Left lung (tissue), 10 donors: ENCODE measurements around the gene AMH. TPM values are rescaled to one million over a fixed set of nuclear protein-coding genes. Genes with fewer than 3 reads are reported as not detected.

Experiments
- ATAC-seq: fragments of 200-7000 bp; cut with Tn5 transposase; one replicate; pipeline ENCODE4 v1.9.1; 2020; ENCODE audit warnings: moderate library complexity
- DNase-seq, 4 donors: peaks; one replicate each; pipeline ENCODE4 v3.0.0-alpha.2; 2013 to 2020
- H3K27ac ChIP-seq, 2 donors: fragments of 200-600 bp; sonication (generic) in 1 of 2; one replicate each; pipeline versions ENCODE4 v1.5.0 to v1.8.0; 2020 to 2021
- H3K27me3 ChIP-seq, 2 donors: fragments of 200-600 bp; sonication (generic) in 1 of 2; one replicate each; pipeline versions ENCODE4 v1.5.0 to v1.8.0; 2020 to 2021
- H3K36me3 ChIP-seq, 2 donors: fragments of 200-600 bp; sonication (generic) in 1 of 2; one replicate each; pipeline versions ENCODE4 v1.5.0 to v1.8.0; 2020 to 2021
- H3K4me1 ChIP-seq, 2 donors: fragments of 200-600 bp; one replicate each; pipeline ENCODE4 v1.8.0; 2021
- H3K4me3 ChIP-seq, 2 donors: fragments of 200-600 bp; sonication (generic) in 1 of 2; one replicate each; pipeline versions ENCODE4 v1.5.0 to v1.8.0; 2020 to 2021; ENCODE audit warnings: mild to moderate bottlenecking in 1 of 2
- H3K9me3 ChIP-seq, 2 donors: fragments of 200-600 bp; sonication (generic) in 1 of 2; one replicate each; pipeline versions ENCODE4 v1.5.0 to v1.8.0; 2020 to 2021
- intact Hi-C, 2 donors: fragments of 100-400 bp; cut with DNase I; formaldehyde crosslinking; loops; one replicate each; pipeline versions ENCODE4 v1.11.2 to v1.14.2; 2022
- polyA plus RNA-seq, 6 donors: library from polyadenylated mRNA; unstranded; fragments of 120-200 nt; gene quantifications; one replicate each; pipeline ENCODE4 v1.2.1, GENCODE V29; 2013; ENCODE audit not compliant: insufficient read length in 6 of 6
- total RNA-seq, 2 donors: library from RNA; stranded (reverse); fragmentation: NEBNext Ultra II Directional; extraction: Animal tissue kit (Norgen Biotek cat#: 25700); gene quantifications; one replicate each; pipeline ENCODE4 v1.2.1, GENCODE V29; 2021
- TF ChIP-seq, protein P1 (sequence below), 2 donors: fragments of 200-600 bp; sonication (generic) in 1 of 2; IDR thresholded peaks; one replicate each; pipeline versions ENCODE4 v1.5.0 to v1.8.0; 2021; ENCODE audit warnings: antibody characterized with exemption in 2 of 2
- donor health status: DM: no; HTN: yes; CAD: no.
- donor health status: DM: no; HTN: no; CAD: no.

AMH gene
- total and polyA plus RNA-seq, 8 donors, result 0.13 to 3.7 (median 1.2) TPM

DNA sequence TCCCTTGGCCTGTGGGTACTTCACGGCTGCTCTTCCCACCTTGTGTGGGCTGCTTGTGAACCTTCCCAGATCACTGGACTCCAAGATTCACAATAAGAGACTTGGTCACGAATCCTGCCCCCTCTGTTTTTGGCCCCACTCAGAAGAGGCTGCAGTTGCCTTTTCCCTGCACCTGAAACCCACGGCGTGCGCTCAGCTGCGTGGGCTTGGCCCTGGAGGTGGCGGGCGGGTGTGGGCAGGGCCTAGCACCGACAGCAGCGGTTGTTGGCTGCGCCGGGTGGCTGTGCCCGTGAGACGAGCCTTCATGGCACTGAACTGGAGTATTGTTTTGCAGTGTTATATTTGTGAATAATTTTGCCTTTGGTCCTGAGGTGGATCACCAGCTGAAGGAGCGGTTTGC lies 46.8 kb upstream of the AMH start:
- no peak for ATAC-seq
- H3K36me3 ChIP-seq, result peaks cover 0 to 81% of the 10 kb centered on the region in 2 donors
- TF ChIP-seq, protein P1, sequence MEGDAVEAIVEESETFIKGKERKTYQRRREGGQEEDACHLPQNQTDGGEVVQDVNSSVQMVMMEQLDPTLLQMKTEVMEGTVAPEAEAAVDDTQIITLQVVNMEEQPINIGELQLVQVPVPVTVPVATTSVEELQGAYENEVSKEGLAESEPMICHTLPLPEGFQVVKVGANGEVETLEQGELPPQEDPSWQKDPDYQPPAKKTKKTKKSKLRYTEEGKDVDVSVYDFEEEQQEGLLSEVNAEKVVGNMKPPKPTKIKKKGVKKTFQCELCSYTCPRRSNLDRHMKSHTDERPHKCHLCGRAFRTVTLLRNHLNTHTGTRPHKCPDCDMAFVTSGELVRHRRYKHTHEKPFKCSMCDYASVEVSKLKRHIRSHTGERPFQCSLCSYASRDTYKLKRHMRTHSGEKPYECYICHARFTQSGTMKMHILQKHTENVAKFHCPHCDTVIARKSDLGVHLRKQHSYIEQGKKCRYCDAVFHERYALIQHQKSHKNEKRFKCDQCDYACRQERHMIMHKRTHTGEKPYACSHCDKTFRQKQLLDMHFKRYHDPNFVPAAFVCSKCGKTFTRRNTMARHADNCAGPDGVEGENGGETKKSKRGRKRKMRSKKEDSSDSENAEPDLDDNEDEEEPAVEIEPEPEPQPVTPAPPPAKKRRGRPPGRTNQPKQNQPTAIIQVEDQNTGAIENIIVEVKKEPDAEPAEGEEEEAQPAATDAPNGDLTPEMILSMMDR (IDR thresholded peaks at IDR 0.05), result no peak
- no peak overlapping the region for H3K27ac ChIP-seq
- DNase-seq, result no peak
- H3K4me3 ChIP-seq, result no peak overlapping the region
- H3K4me1 ChIP-seq, result no peaks in the 10 kb centered on the region
- intact Hi-C loops, result no loop called here
- H3K27me3 ChIP-seq, result no peaks in the 10 kb centered on the region
- H3K9me3 ChIP-seq, result no peaks in the 10 kb centered on the region

DNA sequence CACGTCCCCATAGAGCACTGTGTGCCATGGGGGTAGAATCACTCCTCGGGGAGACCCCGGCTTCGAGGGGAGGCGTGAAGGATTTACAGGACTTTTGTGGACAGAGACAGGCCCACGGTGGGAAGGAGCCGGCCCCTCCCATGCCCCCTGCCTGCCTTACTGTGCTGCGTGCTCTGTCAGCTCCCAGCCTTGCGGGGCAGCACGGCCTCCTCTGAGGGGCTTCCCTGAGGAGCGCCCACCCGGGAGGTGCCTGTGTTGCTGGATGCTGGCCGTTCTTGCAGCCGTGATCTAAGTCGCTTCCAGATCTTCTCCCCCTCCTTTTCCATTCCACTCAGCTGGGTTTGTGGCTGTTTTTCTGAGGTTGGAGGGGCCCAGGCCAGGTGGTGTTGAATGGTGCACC lies 42.1 kb upstream of the AMH start:
- ATAC-seq (no peak), DNase-seq (no peak)
- Histone ChIP-seq H3K27me3 (no peaks in the 10 kb centered on the region), H3K4me1 (peaks cover 0 to 17% of the 10 kb centered on the region in 2 donors), H3K9me3 (no peaks in the 10 kb centered on the region), H3K4me3 (no peak overlapping the region), H3K36me3 (peaks cover 0 to 92% of the 10 kb centered on the region in 2 donors), H3K27ac (no peak overlapping the region)
- intact Hi-C loops, result no loop called here
- TF ChIP-seq, protein P1 (IDR thresholded peaks at IDR 0.05), result no peak

DNA sequence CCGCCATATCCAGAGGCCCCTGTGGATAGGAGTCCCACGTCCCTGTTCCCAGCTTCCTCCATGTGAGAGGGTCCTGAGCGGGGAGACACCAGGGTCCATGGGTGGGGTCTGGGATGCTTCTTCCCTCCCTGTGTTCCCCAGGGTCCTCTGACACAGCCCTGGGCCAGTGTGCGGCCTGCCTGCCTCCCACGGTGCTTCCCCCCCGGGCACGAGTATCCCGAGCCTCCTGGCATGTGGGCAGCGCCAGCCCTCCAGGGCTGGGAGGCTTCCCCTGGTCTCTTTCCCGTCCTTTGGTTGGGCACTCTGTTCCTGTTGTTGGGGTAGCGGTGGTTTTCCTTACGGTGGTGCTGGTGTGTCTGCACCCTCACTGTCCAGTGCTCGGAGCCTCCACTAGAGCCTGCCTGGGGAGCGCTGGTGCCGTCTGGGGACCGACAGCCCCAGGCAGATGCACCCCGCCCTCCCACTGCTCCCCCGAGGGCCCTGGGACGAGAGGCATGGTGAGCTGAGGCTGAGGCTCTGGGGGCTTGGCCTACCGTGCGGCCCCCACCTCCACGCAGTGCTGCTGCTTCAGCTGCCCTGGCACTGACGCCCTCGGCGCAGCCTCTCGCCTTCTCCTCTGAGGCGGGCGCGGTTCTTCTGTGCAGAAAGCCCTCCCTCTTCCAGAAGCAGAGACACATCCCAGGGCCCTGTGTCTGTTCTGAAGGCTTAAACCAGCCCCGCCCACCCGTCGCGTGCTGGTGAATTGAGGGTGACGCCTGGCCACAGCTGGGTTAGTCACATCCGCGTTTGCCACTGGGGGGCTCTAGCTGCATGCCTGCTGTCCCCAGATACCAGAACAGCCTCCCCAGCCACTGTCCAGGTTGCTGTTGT lies 40.9 kb upstream of the AMH start:
- H3K4me3 ChIP-seq, result no peak overlapping the region
- no peaks in the 10 kb centered on the region for H3K27me3 ChIP-seq
- TF ChIP-seq, protein P1 (IDR thresholded peaks at IDR 0.05), result no peak
- H3K27ac ChIP-seq, result peak overlapping the region in 1 of 2 donors; percentile 41
- ATAC-seq (no peak), DNase-seq (peak in 1 of 4 donors; percentile 26)
- no peaks in the 10 kb centered on the region for H3K9me3 ChIP-seq
- intact Hi-C loops, result no loop called here
- peaks cover 0 to 17% of the 10 kb centered on the region in 2 donors for H3K4me1 ChIP-seq
- peaks cover 0 to 92% of the 10 kb centered on the region in 2 donors for H3K36me3 ChIP-seq

DNA sequence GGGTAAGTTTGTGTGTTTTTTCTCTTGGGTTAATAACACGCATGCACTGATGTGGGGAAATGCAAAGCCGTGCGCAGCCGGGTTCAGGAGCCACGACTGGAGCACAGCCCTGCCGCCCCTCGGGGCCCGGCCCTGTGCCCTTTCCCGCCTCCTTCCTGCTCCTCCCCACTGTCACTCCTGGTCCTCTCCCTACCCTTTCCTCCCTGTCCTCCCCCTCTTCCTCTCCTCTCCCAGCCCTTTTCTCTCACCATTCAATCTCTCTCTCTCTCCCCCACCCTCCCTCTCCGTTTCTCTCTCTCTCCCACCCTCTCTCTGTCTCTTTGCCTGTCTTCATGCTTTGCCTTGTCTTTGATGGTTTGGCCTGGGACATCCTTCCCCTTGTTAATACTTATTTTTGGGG lies 40.1 kb upstream of the AMH start:
- TF ChIP-seq, protein P1 (IDR thresholded peaks at IDR 0.05), result no peak
- Histone ChIP-seq H3K4me3 (no peak overlapping the region), H3K9me3 (no peaks in the 10 kb centered on the region), H3K4me1 (peaks cover 0 to 22% of the 10 kb centered on the region in 2 donors), H3K27me3 (no peaks in the 10 kb centered on the region), H3K27ac (peak overlapping the region in 1 of 2 donors; percentile 41), H3K36me3 (peaks cover 0 to 93% of the 10 kb centered on the region in 2 donors)
- ATAC-seq (no peak), DNase-seq (no peak)
- intact Hi-C loops, result no loop called here

DNA sequence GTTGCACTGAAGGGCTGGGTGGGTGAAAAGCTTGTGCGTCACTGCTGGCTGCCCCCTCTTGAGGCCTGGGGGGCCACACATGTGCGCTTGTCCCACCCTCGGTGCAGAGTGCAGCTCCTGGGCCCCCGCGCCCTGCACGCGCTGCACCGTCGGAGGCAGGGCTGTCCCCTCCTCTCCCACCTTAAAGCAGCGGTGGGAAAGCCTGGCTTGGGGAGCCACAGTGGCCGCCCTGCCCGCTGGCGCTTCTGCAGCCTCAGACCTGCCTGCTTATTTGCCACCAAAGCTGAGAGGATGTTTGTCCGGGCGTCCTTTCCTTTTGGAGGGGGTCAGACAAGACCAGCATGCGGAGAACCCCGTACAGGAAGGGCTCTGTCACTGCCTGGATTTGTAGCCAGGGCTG lies 39.7 kb upstream of the AMH start:
- no peak for DNase-seq
- TF ChIP-seq, protein P1 (IDR thresholded peaks at IDR 0.05), result no peak

More for the DNA sequence above, 39.7 kb upstream of the AMH start:
- no peak for ATAC-seq
- Histone ChIP-seq H3K4me1 (peaks cover 0 to 22% of the 10 kb centered on the region in 2 donors), H3K27ac (no peak overlapping the region), H3K36me3 (peaks cover 0 to 97% of the 10 kb centered on the region in 2 donors), H3K27me3 (no peaks in the 10 kb centered on the region), H3K9me3 (no peaks in the 10 kb centered on the region), H3K4me3 (no peak overlapping the region)
- intact Hi-C loops, result no loop called here
